Activated effector memory CD4-positive, alpha-beta T cell treated with anti-CD3 and anti-CD28 coated beads, Interleukin-2, amount 50 U/mL, for 16 hours (primary cell): ENCODE results near the gene BMF.

Source experiments
- DNase-seq: peaks from one replicate; pipeline ENCODE4 v3.0.0-alpha.2; 2020

BMF gene

GRCh38 chr15:40062816-40063562, 45.7 kb downstream of the BMF start:
- no peak for DNase-seq

GRCh38 chr15:40061212-40061901, 47.3 kb downstream of the BMF start:
- no peak for DNase-seq

- no peak for DNase-seq
These were observed 48.3 kb downstream of the BMF start for GRCh38 chr15:40060236-40060961.

GRCh38 chr15:40059821-40060220, 48.9 kb downstream of the BMF start:
- DNase-seq = no peak

- DNase-seq = no peak
These were observed 50.1 kb downstream of the BMF start for GRCh38 chr15:40058476-40059140.

GRCh38 chr15:40055576-40056293, 52.9 kb downstream of the BMF start:
- DNase-seq = no peak

GRCh38 chr15:40054855-40055575, 53.7 kb downstream of the BMF start:
- DNase-seq = peak; percentile 69

- no peak for DNase-seq
These were observed 54.1 kb downstream of the BMF start for GRCh38 chr15:40054605-40054854.

- no peak for DNase-seq
These were observed 54.7 kb downstream of the BMF start for GRCh38 chr15:40053831-40054604.

- no peak for DNase-seq
These were observed 55.4 kb downstream of the BMF start for GRCh38 chr15:40053079-40053830.

GRCh38 chr15:40052604-40053003, 56.1 kb downstream of the BMF start:
- DNase-seq = no peak

GRCh38 chr15:40051616-40052415, 56.9 kb downstream of the BMF start:
- no peak for DNase-seq

- no peak for DNase-seq
These were observed 57.8 kb downstream of the BMF start for GRCh38 chr15:40050788-40051470.

- no peak for DNase-seq
These were observed 59.7 kb downstream of the BMF start for GRCh38 chr15:40048926-40049475.

GRCh38 chr15:40048211-40048792, 60.4 kb downstream of the BMF start:
- no peak for DNase-seq

- DNase-seq = peak; percentile 85
These were observed 61.1 kb downstream of the BMF start for GRCh38 chr15:40047415-40048210.

- no peak for DNase-seq
These were observed 61.8 kb downstream of the BMF start for GRCh38 chr15:40046721-40047414.
